ENCODE measurements around the gene TGFA. TPM values are rescaled to one million over a fixed set of nuclear protein-coding genes. Genes with fewer than 3 reads are reported as not detected.

The TGFA gene
- not detected for polyA plus RNA-seq (2012; ENCODE audit: insufficient read depth, insufficient read length, low read depth)

DNA sequence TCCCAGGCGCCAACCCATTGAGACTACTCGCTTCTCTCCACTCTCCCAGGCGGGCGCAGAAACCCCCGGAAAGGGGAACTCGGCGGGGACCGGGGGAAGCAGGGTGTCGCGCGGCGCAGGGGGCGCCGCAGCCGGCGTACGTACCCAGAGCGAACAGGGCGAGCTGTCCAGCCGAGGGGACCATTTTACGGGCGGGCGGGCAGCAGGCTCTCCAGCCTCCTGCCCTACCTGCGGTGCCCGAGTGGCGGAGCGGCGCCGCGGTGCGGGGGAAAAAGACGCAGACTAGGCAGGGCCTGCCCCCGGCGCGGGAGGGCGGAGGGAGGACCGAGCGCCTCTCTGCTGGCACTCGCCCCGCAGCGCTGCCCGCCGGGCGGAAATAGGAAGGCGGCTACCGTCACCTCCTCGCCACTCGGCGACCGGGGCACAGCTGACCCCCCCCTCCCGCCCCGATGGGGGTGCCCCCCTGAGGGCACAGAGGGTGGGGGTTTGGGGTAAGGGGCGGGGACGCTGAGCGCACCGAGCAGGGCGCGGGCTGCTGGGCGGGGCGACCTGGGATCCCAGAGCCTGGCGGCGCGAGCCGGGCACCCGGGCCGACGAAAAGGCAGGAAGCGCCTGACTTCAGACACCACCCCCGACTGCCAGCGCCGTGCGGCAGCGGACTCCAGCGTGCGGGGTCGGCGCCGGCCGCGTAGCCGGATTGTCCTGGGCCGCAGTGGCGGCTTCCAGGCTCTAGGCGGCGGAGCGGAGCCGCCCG lies at the start of gene TGFA:
Gene TGFA (minus strand): TSS at position 243 of the 754 bp plus-strand sequence. CDS start 59 bp downstream, at position 184.
- Histone ChIP-seq H3K4me3 (ENCODE audit: low read depth, low read length) (peak within 1 kb of the TSS; percentile 23; the same call in 1 of the 2 replicates), H3K9me3 (no peaks in the 10 kb centered on the region), H3K36me3 (no peaks in the 10 kb centered on the region), H3K27me3 (peaks cover 38% of the 10 kb centered on the region), H3K4me1 (no peaks in the 10 kb centered on the region)
- TF ChIP-seq, protein P1, sequence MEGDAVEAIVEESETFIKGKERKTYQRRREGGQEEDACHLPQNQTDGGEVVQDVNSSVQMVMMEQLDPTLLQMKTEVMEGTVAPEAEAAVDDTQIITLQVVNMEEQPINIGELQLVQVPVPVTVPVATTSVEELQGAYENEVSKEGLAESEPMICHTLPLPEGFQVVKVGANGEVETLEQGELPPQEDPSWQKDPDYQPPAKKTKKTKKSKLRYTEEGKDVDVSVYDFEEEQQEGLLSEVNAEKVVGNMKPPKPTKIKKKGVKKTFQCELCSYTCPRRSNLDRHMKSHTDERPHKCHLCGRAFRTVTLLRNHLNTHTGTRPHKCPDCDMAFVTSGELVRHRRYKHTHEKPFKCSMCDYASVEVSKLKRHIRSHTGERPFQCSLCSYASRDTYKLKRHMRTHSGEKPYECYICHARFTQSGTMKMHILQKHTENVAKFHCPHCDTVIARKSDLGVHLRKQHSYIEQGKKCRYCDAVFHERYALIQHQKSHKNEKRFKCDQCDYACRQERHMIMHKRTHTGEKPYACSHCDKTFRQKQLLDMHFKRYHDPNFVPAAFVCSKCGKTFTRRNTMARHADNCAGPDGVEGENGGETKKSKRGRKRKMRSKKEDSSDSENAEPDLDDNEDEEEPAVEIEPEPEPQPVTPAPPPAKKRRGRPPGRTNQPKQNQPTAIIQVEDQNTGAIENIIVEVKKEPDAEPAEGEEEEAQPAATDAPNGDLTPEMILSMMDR (IDR thresholded peaks at IDR 0.05; ENCODE audit: low read depth, low read length), result peak; percentile 45
- peak; percentile 52 for DNase-seq

DNA sequence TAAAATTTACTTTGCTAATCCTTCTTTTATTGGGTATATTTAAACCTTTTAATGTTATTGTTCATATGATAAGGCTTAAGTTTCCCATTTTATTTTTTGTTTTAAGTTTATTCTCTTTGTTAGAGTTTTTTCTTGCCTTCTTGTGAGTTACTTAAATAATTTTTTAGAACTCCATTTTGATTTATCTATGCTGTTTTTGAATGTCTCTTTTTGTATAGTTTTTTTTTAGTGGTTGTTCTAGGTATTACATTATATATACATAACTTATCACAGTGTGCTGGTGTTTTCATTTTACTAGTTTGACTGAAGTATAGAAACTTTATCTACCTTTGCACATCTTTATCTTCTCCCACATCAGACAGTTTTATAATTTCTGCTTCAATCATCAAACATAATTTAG lies 49.4 kb upstream of the TGFA start:
- Histone ChIP-seq H3K36me3 (no peaks in the 10 kb centered on the region), H3K9me3 (no peaks in the 10 kb centered on the region), H3K4me1 (no peaks in the 10 kb centered on the region), H3K27me3 (no peaks in the 10 kb centered on the region), H3K4me3 (ENCODE audit: low read depth, low read length) (no peak overlapping the region)
- no peak for DNase-seq
- TF ChIP-seq, protein P1 (IDR thresholded peaks at IDR 0.05; ENCODE audit: low read depth, low read length), result no peak

DNA sequence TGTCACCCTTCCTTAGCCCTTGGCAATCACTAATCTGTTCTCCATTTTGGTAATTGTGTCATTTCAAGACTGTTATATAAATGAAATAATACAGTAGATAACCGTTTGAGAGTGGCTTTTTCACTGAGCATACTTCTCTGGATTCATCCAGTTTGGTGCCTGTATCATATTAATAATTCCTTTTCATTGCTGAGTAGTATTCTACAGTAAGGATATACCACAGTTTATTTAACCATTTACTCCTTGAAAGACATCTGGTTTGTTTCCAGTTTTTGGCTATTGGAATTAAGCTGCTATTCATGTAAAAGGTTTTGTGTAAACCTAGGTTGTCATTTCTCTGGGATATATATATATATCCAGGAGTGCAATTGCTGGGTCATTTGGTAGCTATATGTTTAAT lies 44.6 kb upstream of the TGFA start:
- no peaks in the 10 kb centered on the region for H3K4me1 ChIP-seq
- TF ChIP-seq, protein P1 (IDR thresholded peaks at IDR 0.05; ENCODE audit: low read depth, low read length), result no peak
- no peaks in the 10 kb centered on the region for H3K27me3 ChIP-seq
- DNase-seq, result no peak
- no peaks in the 10 kb centered on the region for H3K36me3 ChIP-seq
- no peak overlapping the region for H3K4me3 ChIP-seq (ENCODE audit: low read depth, low read length)
- no peaks in the 10 kb centered on the region for H3K9me3 ChIP-seq

DNA sequence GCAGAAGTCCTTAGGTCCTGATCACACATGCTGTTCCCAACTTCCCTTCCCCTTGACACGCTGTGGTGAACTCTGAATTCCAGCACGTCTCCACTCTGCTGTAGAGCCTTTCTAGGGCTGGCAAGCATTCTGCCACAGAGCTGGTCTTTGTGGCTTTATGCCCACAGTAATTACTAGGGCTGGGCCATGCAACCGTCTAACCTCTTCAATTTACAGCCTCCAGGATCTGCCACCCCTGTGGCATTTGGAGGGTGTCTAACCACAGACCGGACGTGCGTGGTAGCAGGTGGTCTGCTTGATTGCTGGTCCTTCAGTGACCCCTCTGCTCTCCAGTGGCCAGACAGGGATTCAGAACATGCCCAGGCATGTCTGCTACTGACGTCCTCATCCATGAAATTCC lies 43.1 kb upstream of the TGFA start:
- no peak for DNase-seq
- H3K36me3 ChIP-seq, result no peaks in the 10 kb centered on the region
- no peaks in the 10 kb centered on the region for H3K4me1 ChIP-seq
- no peaks in the 10 kb centered on the region for H3K27me3 ChIP-seq
- TF ChIP-seq, protein P1 (IDR thresholded peaks at IDR 0.05; ENCODE audit: low read depth, low read length), result no peak
- no peaks in the 10 kb centered on the region for H3K9me3 ChIP-seq
- no peak overlapping the region for H3K4me3 ChIP-seq (ENCODE audit: low read depth, low read length)

DNA sequence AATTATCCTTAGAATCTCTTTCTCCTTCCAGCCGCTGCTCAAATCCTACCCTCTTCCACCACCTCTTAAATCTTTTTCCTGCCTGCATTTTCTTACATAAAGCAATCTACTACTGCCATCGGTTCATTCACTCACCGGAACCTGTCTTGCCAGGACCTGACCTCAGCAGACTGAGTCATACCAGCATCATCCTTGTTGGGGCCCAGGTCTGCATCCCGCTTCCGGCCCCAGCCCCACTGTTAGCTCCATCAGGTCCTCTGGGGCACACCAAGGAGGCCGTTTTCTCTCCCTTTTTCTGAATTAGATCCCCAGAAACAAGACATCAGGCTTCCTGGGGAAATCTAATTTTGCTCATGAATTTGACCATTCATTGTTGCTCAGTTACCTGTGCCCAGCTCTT lies 42.7 kb upstream of the TGFA start:
- TF ChIP-seq, protein P1 (IDR thresholded peaks at IDR 0.05; ENCODE audit: low read depth, low read length), result no peak
- H3K4me3 ChIP-seq (ENCODE audit: low read depth, low read length), result no peak overlapping the region
- no peak for DNase-seq
- H3K36me3 ChIP-seq, result no peaks in the 10 kb centered on the region
- no peaks in the 10 kb centered on the region for H3K27me3 ChIP-seq
- no peaks in the 10 kb centered on the region for H3K4me1 ChIP-seq
- H3K9me3 ChIP-seq, result no peaks in the 10 kb centered on the region

DNA sequence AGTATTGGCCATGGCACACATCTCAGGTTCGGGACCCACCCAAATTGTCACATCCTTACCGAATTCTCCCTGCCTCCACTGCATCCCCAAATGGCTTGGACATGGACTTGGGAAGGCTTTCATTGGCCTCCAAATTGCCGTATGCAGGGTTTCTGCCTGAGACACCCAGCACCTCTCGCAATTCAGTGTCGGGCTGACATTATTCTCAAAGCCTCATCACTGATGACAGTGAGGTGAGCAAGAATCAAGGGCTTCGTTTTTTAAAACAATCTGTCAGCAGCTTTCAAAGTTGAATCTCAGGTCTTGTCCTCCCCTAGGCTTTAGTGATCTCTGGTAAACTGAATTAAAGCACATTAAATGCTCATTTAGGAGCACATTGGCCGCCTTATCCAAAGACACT lies 29.5 kb upstream of the TGFA start:
- H3K27me3 ChIP-seq, result no peaks in the 10 kb centered on the region
- DNase-seq, result no peak

More for the DNA sequence above, 29.5 kb upstream of the TGFA start:
- TF ChIP-seq, protein P1 (IDR thresholded peaks at IDR 0.05; ENCODE audit: low read depth, low read length), result no peak
- no peak overlapping the region for H3K4me3 ChIP-seq (ENCODE audit: low read depth, low read length)
- H3K36me3 ChIP-seq, result no peaks in the 10 kb centered on the region
- no peaks in the 10 kb centered on the region for H3K4me1 ChIP-seq
- H3K9me3 ChIP-seq, result no peaks in the 10 kb centered on the region
